Endodermal cell (in vitro differentiated cells): ENCODE results near the gene COL6A3. TPM values are rescaled to one million over a fixed set of nuclear protein-coding genes. Genes with fewer than 3 reads are reported as not detected.

Experiments
- DNase-seq: peaks from one replicate; pipeline ENCODE4 v3.0.0-alpha.2; 2017
- H3K27ac ChIP-seq: 2 replicates; pipeline ENCODE4 v1.5.1; 2013; ENCODE audit warnings: mild to moderate bottlenecking, low read depth, low read length, moderate library complexity
- H3K27me3 ChIP-seq: 2 replicates; pipeline ENCODE4 v1.6.1; 2013; ENCODE audit warnings: mild to moderate bottlenecking, low read length, moderate library complexity; ENCODE audit not compliant: insufficient read depth, control insufficient read depth, poor library complexity, severe bottlenecking
- H3K36me3 ChIP-seq: 2 replicates; pipeline ENCODE4 v1.7.0; 2013; ENCODE audit warnings: mild to moderate bottlenecking, low read length, moderate library complexity; ENCODE audit not compliant: control insufficient read depth, insufficient read depth
- H3K4me1 ChIP-seq: one replicate; pipeline ENCODE4 v1.7.0; 2013; ENCODE audit warnings: low read length; ENCODE audit not compliant: control insufficient read depth, insufficient read depth
- H3K4me3 ChIP-seq: 2 replicates; pipeline ENCODE4 v1.5.1; 2013; ENCODE audit warnings: mild to moderate bottlenecking, low read length, moderate library complexity
- H3K9ac ChIP-seq: 2 replicates; pipeline ENCODE4 v1.6.1; 2013; ENCODE audit warnings: mild to moderate bottlenecking, low read length, moderate library complexity; ENCODE audit not compliant: poor library complexity, severe bottlenecking; ENCODE audit errors: extremely low read depth
- H3K9me3 ChIP-seq: 2 replicates; pipeline ENCODE4 v1.6.1; 2013; ENCODE audit warnings: mild to moderate bottlenecking, low read length, moderate library complexity; ENCODE audit not compliant: control insufficient read depth
- H3K27ac Mint-ChIP-seq: 2 replicates; pipeline ENCODE4 v1.8.0; 2020; ENCODE audit warnings: mixed read lengths
- H3K27me3 Mint-ChIP-seq: 2 replicates; pipeline ENCODE4 v1.8.0; 2021; ENCODE audit warnings: mild to moderate bottlenecking, mixed read lengths; ENCODE audit not compliant: insufficient read depth
- H3K36me3 Mint-ChIP-seq: 2 replicates; pipeline ENCODE4 v1.8.0; 2020; ENCODE audit warnings: low read depth, mixed read lengths
- H3K4me1 Mint-ChIP-seq: 2 replicates; pipeline ENCODE4 v1.8.0; 2020; ENCODE audit warnings: mixed read lengths
- H3K4me3 Mint-ChIP-seq: 2 replicates; pipeline ENCODE4 v1.8.0; 2020; ENCODE audit warnings: mild to moderate bottlenecking, moderate library complexity, mixed read lengths
- H3K9me3 Mint-ChIP-seq: 2 replicates; pipeline ENCODE4 v1.8.0; 2020; ENCODE audit warnings: mild to moderate bottlenecking, mixed read lengths
- WGBS, 2 experiments: methylation state at CpG; one replicate each; pipeline versions ENCODE4 v1.1.5 to v1.1.7; 2013; ENCODE audit warnings: missing lambda C conversion rate in 2 of 2, mixed read lengths in 1 of 2; ENCODE audit not compliant: insufficient coverage in 1 of 2, insufficient read length in 1 of 2; 5-methylcytosine and 5-hydroxymethylcytosine counted together
- total RNA-seq, 2 donors: library from RNA; stranded (reverse); fragmentation: NEBNext Ultra II Directional in 1 of 2; extraction: Animal tissue kit (Norgen Biotek cat#: 25700) in 1 of 2; gene quantifications; 2 replicates in 1 of 2; 3 replicates in 1 of 2; pipeline ENCODE4 v1.2.1, GENCODE V29; 2021
- TF ChIP-seq, protein P1 (sequence below): fragments of 200-600 bp; sonication (generic); conservative IDR thresholded peaks from 2 replicates; pipeline ENCODE4 v1.5.0; 2021; ENCODE audit warnings: antibody characterized with exemption, mild to moderate bottlenecking

Gene COL6A3
- total RNA-seq, 2 donors from 2014 or later, result 0.40 to 1.2 TPM

DNA sequence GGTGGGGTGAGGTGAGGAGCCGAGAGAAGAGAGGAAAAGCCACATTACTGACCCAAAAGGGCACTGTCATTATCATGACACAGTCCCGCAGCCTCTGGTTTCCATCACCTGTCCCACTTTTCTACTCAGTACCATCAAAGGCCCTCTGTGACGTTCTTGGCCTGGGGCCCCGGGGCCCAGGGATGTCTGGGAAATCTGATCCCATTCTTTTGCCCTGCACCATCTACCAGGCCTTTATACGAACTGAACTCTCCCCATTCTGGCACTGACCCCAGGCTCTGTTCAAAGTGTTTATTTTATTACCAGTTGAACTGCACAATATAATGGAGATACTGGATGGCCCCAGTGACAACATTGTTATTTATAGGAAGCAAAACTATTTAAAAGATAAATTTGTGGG lies 89.1 kb downstream of the COL6A3 start:
- H3K9ac ChIP-seq, result no peak overlapping the region
- Mint-ChIP-seq H3K4me3 (no peak overlapping the region), H3K27me3 (peaks cover 3% of the 10 kb centered on the region), H3K27ac (no peak overlapping the region), H3K36me3 (no peaks in the 10 kb centered on the region), H3K4me1 (no peaks in the 10 kb centered on the region), H3K9me3 (no peaks in the 10 kb centered on the region)
- H3K27me3 ChIP-seq, result no peaks in the 10 kb centered on the region
- DNase-seq, result no peak
- WGBS, 2 experiments, result 88 to 93% methylated on average over 3 to 5 of the region's 5 CpGs
- H3K27ac ChIP-seq, result no peak overlapping the region
- H3K9me3 ChIP-seq, result no peaks in the 10 kb centered on the region
- no peaks in the 10 kb centered on the region for H3K36me3 ChIP-seq
- no peak overlapping the region for H3K4me3 ChIP-seq
- H3K4me1 ChIP-seq, result no peaks in the 10 kb centered on the region
- TF ChIP-seq, protein P1, sequence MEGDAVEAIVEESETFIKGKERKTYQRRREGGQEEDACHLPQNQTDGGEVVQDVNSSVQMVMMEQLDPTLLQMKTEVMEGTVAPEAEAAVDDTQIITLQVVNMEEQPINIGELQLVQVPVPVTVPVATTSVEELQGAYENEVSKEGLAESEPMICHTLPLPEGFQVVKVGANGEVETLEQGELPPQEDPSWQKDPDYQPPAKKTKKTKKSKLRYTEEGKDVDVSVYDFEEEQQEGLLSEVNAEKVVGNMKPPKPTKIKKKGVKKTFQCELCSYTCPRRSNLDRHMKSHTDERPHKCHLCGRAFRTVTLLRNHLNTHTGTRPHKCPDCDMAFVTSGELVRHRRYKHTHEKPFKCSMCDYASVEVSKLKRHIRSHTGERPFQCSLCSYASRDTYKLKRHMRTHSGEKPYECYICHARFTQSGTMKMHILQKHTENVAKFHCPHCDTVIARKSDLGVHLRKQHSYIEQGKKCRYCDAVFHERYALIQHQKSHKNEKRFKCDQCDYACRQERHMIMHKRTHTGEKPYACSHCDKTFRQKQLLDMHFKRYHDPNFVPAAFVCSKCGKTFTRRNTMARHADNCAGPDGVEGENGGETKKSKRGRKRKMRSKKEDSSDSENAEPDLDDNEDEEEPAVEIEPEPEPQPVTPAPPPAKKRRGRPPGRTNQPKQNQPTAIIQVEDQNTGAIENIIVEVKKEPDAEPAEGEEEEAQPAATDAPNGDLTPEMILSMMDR, result no peak

DNA sequence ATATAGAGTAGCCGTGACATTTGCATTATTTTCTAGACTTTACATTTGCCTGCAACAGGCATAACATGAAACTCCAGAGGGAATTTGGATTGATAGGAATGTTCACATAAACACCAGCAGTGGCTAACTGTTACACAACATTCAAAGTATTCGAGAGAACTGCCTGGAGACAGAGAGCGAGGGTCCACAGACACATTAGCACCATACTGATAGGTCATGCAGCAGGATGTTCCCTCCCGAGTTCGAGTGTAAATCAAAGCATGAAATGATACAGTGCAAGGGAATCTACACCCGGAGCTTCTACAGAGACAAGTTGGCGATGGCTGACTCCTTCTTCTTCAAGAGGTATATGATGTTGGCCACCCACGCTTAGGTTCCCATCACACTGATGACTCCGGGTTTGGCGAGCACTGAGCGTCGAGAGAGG lies 89.5 kb downstream of the COL6A3 start:
- H3K4me3 ChIP-seq, result no peak overlapping the region
- TF ChIP-seq, protein P1, result no peak
- Mint-ChIP-seq H3K27me3 (peaks cover 6% of the 10 kb centered on the region), H3K27ac (no peak overlapping the region), H3K36me3 (no peaks in the 10 kb centered on the region), H3K9me3 (no peaks in the 10 kb centered on the region), H3K4me1 (no peaks in the 10 kb centered on the region), H3K4me3 (no peak overlapping the region)
- no peak overlapping the region for H3K9ac ChIP-seq
- no peak for DNase-seq
- H3K36me3 ChIP-seq, result no peaks in the 10 kb centered on the region
- H3K9me3 ChIP-seq, result no peaks in the 10 kb centered on the region
- H3K4me1 ChIP-seq, result no peaks in the 10 kb centered on the region
- H3K27ac ChIP-seq, result no peak overlapping the region
- no peaks in the 10 kb centered on the region for H3K27me3 ChIP-seq
- WGBS, 2 experiments, result 91 to 92% methylated on average over 8 to 12 of the region's 12 CpGs

DNA sequence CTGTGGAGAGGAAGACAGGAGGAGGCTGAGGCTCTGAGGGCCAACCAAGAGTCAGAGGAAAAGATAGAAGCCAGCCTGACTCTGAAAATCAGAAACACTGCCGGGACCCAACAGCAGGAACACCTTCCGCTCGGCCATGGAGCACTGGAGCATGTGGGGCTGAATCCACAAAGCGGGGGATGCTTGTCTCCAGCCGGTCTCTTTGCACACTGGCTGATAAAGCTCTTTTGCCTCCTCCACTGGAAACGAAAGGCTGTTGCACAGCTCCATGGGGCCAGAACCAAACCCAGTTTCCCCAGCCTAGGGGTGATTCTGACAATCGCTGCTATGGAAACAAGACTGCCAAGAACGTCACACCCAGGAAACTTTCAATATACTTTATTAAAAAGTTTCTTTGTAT lies 90.3 kb downstream of the COL6A3 start:
- H3K27ac ChIP-seq, result no peak overlapping the region
- no peaks in the 10 kb centered on the region for H3K36me3 ChIP-seq
- 96 to 97% methylated on average over 6 to 8 of the region's 8 CpGs for WGBS, 2 experiments
- H3K9ac ChIP-seq, result no peak overlapping the region
- no peaks in the 10 kb centered on the region for H3K9me3 Mint-ChIP-seq
- TF ChIP-seq, protein P1, result no peak
- no peaks in the 10 kb centered on the region for H3K4me1 Mint-ChIP-seq
- peaks cover 11% of the 10 kb centered on the region for H3K27me3 Mint-ChIP-seq
- H3K4me1 ChIP-seq, result no peaks in the 10 kb centered on the region
- no peaks in the 10 kb centered on the region for H3K27me3 ChIP-seq
- no peak overlapping the region for H3K4me3 ChIP-seq
- no peaks in the 10 kb centered on the region for H3K9me3 ChIP-seq
- no peak overlapping the region for H3K27ac Mint-ChIP-seq
- no peaks in the 10 kb centered on the region for H3K36me3 Mint-ChIP-seq
- DNase-seq, result no peak
- no peak overlapping the region for H3K4me3 Mint-ChIP-seq
